NCI-H1417 (cell line): ENCODE data around the gene DRC1.
"Not testable (repeated sequence)": the region's sequence is repeated elsewhere in the genome, so short reads cannot be mapped to it uniquely, and the experiment has no call there.

Experiments used
- DNase-seq, 3 experiments: peaks; one replicate each; lab custom pipeline; 2025; lab: John Stamatoyannopoulos, UW

The DRC1 gene

GRCh38 chr2:26463244-26464192 is 61.8 kb downstream of the DRC1 start:
- no peak for DNase-seq

GRCh38 chr2:26464390-26465265 is 62.9 kb downstream of the DRC1 start:
- no peak for DNase-seq

- no peak for DNase-seq
Observed at GRCh38 chr2:26465266-26465925, 63.7 kb downstream of the DRC1 start.

- DNase-seq: no peak
Observed at GRCh38 chr2:26465981-26466471, 64.3 kb downstream of the DRC1 start.

GRCh38 chr2:26466662-26467310 is 65.1 kb downstream of the DRC1 start:
- no peak for DNase-seq

GRCh38 chr2:26468544-26468943 is 66.8 kb downstream of the DRC1 start:
- DNase-seq: not testable (repeated sequence)

- peak; percentile 11 to 90 (median 51) for DNase-seq
Observed at GRCh38 chr2:26469092-26469710, 67.5 kb downstream of the DRC1 start.

- no peak for DNase-seq
Observed at GRCh38 chr2:26469955-26470354, 68.2 kb downstream of the DRC1 start.

- DNase-seq: no peak
Observed at GRCh38 chr2:26470601-26471260, 69.0 kb downstream of the DRC1 start.

GRCh38 chr2:26471289-26471688 is 69.6 kb downstream of the DRC1 start:
- DNase-seq: no peak

GRCh38 chr2:26471766-26472706 is 70.3 kb downstream of the DRC1 start:
- no peak for DNase-seq

GRCh38 chr2:26472821-26473655 is 71.3 kb downstream of the DRC1 start:
- no peak for DNase-seq

GRCh38 chr2:26473796-26474195 is 72.1 kb downstream of the DRC1 start:
- no peak for DNase-seq

GRCh38 chr2:26474261-26474785 is 72.6 kb downstream of the DRC1 start:
- DNase-seq: no peak

GRCh38 chr2:26475037-26475436 is 73.3 kb downstream of the DRC1 start:
- DNase-seq: no peak

GRCh38 chr2:26475832-26476501 is 74.2 kb downstream of the DRC1 start:
- no peak for DNase-seq

GRCh38 chr2:26477126-26477910 is 75.6 kb downstream of the DRC1 start:
- no peak for DNase-seq
